NCI-H2029 treated with DMSO at 0.1 percent for 48 hours (cell line): ENCODE measurements around the gene KAZN.
A peak's percentile ranks its signal among the peaks of the same experiment; 100 is the strongest.

ENCODE experiments used
- DNase-seq: peaks from one replicate; lab custom pipeline; 2025; lab: John Stamatoyannopoulos, UW

Gene KAZN

DNA sequence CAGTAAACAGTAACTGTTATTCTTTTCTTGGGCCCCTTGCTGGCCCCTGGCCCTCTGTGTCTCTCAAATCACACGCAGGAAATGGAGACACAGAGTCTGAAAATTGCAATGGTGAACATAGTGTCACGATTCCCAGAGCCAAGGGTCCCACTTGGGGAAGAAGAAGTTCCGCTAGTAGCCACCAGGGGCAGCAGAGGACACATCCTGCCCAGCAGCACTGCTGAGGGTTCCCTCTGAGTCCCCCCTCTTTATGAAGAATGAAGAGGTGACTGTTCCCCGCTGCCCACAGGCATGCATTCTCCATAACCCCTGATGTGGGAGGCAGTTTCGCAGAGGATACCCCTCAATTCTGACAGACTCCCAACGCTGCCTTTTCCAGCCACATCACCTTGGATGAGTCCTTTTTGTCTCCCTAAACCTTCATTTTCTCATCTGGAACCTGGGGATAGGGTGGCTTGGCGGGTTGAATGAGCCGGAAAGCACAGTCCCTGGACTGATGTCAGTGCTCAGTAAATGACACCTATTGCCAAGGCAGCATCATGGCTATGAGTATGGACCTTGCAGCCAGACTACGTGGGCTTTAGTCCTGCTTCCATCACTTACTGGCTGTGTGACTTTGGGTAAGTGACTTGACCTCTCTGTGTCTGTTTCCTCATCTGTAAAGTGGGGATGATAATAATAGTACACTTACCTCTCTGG lies 317.0 kb downstream of the KAZN start:
- DNase-seq, result no peak

DNA sequence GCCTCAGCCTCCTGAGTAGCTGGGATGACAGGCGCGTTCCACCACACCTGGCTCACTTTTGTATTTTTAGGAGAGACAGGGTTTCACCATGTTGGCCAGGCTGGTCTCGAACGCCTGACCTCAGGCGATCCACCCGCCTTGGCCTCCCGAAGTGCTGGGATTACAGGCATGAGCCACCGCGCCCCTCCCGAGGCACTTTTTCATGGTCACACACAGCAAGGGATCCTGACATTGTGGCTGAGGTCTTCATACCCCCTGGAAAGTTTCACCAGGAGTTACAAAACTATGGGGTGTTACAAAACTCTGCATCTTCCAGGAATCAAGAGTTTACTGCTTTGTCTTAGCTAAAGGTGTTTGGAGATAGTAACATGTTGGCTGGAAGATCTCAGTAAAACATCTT lies 320.8 kb downstream of the KAZN start:
- DNase-seq, result no peak

DNA sequence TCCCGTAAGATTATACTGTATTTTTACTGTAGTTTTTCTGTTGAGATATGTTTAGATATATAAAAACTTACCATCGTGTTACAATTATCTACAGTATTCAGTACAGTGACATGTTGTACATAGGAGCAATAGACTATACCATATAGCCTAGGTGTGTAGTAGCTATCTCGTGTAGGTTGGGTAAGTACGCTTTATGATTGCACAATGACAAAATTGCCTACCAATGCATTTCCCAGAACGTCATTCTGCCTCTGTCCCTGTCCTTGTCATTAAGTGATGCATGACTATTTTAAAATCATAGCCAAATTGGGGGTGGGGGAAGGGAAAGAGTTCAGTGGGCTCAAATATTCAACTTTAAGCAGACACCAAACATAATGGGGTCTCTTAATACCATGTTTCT lies 321.3 kb downstream of the KAZN start:
- DNase-seq, result no peak

DNA sequence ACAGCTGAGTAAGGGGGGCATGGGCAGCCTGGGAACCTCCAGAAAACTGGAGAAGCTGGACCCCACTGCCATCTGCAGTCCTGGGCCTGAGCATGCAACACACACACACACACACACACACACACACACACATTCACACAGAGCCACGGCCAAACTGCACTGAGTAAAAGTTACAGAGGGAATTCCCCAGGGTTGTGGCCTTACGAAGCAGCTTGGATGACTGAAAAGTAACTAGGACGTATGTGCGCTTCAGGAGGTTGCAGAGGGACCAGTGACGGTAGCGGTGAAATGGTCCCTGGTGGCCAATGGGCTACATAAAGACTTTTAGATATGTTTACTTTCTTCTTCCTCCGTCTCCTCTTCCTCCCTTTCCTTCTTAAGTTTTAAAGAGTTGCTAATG lies 322.6 kb downstream of the KAZN start:
- no peak for DNase-seq

DNA sequence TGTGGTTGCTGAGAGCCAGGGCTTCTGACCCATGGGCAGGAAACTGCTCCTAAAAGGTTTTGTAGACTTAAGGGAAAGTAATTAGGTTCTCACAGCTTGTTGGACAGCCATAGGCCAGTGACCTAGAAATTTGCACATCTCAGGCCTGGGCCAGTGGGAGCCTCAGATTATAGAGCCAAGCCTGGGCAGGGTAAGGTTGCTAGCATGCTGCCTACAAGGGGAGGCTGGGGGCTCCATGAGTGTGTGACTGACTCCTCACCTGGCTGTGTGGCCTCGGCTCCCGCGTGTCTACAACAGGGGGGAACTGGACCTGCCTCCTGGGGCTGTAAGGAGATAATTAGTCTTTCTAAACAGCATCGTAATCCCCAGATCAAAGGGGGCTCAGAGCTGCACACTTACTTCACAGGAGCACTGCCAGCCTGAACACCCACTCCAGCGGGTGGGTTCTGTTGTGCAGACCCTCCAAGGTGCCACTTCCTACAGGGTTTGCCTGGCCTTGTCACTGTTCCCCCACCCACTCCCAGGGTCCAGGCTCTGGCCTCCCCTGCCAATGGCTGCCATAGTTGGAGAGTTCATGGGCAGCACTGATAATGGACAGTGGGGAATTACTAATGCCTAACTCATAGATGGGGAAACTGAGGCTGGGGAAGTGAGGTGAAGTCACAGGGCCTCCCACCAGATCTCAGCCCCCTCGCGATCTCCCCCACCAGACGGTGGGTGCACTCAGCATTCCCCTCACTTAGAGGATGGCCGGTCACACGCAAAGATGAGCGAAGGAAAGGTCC lies 324.6 kb downstream of the KAZN start:
- DNase-seq, result no peak

DNA sequence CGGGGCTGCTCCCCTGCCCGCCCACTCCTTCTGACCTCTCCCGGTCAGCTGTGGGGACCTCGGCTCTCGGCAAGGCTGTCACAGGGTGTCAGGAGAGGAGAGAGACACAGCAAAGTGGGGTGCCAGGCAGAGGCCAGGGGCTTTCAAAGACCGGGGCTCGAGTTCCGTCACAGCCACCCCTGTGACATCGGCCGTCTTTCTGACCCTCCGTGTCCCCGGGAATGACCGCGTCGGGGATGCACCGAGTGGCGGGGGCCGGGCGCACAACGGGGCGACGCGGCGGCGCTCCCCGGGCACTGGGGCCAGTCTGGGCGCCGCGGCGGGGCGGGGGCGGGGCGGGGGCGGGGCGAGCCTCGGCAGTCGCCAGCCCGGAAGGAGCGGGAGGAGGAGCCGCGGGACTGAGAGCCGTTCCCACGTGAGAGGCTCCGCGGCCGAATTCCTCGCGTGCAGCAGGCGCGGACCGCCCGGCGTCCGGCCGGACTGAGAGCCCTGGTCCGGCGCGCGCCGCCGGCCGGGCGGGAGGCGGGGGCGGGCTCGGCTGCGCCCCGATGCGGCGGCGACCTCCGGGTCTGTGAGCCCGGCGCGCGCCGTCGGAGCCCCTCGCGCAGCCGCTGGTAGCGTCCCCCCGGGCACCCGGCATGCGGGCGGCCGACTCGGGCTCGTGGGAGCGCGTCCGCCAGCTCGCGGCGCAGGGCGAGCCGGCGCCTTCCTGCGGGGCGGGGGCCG lies 325.4 kb downstream of the KAZN start:
- DNase-seq, result no peak

DNA sequence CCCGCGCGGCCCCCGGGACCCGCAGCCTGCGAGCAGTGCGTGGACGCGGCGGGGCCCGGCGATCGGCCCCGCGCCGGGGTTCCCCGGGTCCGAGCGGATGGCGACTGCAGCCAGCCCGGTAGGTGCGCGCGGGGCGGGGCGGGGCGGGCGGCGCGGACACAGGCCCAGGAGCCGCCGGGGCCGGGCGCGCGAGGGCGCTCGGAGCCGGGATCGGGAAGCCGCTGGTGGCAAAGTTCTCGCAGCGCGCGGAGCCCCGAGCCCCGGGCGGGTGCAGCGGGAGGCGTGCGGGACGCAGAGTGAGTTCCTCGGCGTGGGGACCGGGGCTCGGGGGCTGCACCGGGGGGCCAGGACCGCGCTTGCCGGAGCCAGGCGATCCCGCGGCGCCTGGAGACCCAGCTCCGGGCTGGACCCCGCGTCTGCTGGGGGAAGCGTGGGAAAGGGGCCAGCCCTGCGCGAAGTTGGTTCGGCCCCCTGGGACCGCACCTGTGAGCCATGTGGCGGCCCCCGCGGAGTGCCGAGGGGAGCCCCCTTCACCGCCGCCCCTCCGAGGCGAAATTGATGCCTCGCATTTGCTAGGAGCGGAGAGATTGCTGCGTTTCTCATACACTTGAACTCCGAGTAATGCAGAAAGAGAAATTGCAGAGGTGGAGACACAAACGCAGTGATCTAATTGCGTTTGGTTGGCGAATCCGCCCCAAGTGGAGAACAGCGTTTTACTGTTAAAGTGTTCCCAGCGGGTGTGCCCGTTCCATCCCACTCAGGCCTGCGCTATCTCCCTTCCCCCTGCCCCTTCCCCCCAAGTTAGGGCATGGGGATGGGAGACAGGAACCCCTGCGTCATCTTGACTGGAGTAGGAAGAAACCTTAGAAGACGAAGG lies 326.2 kb downstream of the KAZN start:
- no peak for DNase-seq

DNA sequence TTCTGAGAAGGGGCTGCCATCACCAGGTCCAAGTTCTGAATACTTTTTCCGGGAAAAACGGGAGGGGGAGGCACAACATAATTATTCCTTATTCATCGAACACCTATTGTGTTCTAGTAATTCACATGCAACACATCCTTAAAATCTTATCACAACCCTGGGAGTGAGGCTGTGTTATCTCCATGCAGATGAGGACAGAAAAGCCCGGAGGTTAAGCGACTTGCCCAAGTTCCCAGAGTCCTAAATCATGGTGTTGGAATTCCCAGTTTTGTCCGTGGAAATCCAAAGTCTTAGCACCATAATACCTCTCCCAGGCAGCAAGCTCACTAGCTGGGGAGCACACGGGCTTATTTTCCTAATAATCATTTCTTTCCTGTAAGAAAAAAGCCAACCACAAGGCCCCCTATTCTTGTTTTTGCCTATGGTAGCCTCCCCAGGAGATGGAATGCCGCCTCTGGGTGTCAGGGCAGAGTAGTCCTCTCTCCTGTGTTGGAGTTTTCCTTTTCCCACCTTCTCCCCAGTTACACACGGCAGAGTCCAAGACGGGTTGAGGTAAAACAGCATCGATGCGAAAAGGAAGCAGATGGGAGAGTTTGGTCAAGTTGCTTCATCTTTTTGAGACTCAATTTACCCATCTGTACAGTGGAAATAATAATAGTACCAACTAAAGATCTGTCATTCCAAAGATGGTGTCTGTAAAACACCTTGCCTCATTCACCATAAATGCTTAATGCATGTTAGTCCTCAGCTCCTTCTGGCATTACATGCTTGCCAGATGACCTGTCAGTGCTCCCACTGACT lies 327.1 kb downstream of the KAZN start:
- no peak for DNase-seq

DNA sequence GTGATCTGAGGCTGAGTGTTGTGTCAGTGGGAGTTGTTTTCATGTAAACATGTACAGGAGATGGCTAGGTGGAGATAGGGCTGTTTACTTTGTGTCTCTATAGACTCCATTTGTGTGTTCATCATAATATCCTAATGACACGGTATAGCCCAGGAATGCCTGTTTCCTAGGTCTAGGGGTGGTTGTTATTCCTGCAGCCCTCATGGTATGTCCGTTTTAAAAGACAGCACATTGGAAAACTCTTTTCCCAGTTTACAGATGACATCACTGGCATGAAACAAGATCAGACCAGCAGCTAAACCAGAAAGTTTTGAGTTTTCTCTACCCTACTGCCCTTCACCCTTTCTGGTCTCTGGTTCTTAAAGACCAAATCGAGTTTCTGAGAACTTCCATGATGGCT lies 327.7 kb downstream of the KAZN start:
- DNase-seq, result no peak

DNA sequence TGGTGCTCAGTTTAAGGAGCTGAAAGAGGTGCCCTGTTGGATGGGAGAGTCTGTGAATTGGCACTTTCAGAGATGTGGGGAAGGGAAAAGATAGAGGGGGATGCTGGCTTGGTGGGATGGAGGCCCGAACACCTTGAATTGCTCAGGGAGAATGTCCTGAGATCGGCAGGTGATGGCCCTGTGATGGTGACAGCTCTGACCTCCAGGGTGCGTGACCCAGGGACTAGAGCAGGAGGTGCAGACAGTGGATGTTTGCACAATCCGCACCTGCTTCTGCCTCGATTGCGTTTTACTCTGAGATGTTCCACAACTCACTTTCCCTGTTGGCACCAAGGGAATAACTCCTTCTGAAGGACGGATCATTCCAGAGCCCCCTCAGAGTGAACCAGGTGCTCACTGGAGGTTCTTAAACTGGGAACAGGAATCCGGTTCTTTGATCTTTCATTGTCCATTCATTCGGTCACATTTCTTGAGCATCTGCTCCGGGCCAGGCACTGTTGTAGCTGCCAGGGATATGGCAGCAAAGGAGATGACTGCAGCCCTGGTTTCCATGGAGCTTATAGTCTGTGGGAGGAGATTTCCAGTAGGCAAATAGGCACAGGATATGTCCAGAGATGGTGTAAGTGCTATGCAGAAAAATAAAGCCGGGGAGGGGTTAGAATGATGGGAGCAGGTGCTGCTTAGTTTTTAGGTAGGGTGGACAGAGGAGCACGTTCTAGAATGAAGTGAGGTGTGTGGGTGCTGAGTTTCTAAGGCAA lies 328.5 kb downstream of the KAZN start:
- DNase-seq, result no peak

DNA sequence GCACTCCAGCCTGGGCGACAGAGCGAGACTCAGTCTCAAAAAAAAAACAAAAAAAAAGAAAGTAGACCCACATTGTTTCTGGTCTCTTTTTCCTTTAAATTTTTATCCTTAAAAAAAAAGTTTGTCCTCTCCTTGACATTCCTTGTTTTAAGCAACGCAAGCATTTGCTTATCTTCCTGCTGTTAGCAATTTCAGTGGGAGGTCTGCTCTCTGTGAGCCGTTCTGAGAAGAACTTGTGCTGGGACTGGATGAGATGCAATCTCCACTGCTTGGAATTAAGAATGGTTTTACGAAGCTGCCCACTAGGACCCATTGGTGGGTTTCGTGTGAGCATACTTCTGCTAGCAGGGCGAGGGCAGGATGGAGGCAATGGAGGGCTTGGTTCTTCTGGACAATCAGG lies 329.9 kb downstream of the KAZN start:
- no peak for DNase-seq

DNA sequence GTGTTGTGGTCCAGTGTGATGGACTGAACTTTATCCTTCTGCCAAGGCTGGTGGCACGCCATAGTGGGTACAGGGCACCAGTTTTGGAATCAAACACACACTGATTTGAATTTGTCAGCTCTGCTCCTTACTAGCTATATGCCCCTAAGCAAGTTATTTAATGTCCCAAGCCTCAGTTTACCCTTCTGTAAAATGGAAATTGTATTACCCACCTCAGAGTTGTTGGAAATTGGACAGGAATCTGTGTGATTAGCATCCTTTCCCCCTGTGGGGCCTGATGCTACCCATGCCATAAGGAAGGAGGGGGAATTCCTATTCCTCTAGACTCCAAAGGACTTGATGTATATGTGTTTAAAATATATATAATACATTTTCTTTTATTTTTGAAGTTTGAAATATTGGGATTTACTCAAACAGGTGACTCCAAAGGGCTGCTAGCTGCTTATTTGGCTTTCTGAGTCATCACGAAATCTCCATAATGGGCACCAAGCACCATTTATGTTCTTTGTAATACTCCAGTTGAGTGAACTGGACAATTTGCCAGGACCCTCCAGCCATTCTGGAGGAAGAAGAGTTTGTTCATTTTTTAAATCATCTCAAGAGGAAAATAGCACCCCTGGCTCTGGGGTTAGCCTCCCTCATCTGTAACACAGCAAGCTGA lies 330.5 kb downstream of the KAZN start:
- DNase-seq, result no peak

DNA sequence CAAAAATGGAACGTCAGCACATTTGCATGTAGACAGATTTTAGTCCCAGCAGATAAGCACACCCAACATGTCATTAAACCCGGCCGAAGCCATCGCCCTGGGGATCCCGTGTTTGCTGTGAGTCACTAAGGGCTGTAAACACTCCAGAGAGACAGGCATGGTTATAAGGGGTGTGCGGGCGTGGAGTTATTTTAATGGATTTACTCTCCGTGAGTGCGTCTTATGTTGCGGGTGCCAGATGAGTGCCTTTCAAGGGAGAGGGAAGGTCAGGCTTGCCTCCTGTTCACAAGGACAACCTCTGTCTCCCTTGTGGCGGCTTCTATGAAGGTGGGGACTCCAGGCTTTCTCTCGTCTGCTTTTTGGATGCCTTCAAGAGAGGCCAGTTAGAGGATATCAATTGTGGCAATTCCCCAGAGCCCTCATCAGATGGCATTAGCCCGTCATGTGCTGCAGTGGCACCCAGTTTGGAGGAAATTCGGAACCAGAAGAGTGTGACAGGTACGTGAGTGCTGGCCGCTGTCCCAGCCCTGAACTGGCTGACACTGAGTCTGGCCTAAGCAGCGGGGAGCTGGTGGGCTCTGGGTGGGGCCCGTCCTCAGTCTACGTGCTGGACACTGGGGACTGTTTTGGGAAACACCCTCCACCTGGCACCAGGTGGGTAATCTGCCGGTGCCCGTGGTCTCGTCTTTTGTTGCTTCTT lies 331.2 kb downstream of the KAZN start:
- peak; percentile 64 for DNase-seq

DNA sequence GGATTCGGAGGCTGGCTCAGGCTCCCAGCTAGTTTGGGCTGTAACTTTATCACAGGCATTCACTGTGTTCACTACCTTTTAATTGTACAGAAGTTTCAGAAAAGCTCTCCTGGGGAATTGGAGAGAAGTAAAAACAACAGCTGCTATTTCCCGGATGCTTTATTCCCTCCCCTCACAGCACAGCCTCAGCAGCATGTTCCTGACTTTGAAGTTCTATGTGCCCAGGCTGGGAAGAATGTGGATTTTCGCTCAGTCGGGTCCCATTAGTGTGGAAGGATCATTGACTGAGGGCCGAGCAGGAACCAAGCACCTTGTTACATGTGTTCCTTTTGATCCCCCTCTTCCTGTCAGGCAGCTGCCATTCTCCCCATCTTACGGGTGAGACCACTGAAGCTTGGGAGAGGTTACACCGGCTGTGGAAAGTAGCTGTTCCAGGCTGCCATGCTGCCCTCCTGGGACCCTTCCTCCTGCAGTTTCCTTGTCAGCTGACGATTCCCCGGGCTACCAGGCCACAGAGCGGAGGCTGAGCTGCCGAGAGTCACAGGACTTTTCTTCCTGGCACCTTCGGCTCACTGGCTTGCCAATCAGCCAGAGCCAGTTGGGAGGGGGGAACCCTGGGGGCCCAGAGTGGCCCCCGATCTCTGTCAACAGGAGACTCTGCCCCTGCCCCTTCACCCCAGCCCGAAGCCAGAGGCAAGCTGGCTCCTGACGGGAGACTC lies 331.9 kb downstream of the KAZN start:
- no peak for DNase-seq

DNA sequence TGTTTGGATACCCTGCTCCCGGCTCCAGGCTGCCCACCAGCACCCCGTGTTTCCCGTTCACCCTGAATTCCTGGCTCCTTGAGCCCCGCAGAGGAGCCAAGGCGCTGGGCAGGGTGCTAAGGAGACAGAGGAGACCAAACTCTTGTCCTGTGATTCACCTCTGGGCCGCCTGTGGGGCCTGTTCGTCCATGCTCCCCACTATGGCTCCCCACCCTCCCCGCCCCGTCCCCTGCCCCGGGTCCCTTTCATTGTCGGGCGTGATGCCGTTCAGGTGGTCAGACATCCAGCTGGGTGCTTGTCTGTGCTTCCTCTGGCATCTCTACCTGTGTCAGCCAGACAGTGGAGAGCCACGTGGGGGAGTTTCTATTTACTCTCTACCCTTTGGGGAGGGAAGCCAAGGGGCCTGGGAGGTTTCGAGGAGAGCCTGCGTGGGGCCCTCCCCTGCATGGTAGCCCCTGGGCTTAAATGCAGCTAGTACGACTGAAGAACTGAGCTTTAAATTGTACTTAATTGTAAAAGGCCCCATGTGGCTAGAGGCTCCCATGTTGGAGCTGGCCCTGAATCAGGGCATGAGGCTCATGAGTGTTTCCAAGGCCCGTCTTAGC lies 333.7 kb downstream of the KAZN start:
- DNase-seq, result no peak

DNA sequence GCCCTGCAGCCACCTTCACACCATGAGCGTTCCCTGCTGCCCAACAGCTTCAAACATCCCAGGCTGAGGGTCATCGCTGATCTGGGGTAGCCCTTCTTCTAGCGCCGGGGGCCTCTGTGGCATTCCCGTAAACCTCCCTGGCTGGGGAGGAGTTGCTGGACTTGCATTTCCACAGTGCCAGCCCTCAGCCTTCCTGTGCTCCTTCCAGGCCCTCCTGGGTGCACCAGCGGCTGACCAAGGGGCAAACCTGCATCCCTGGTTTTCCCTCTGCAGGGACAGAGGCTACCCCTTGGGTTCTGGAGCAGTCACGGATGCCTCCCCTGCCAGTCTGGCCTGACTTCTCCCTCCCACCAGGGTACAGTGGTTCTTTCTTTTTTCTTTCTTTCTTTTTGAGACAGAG lies 336.4 kb downstream of the KAZN start:
- no peak for DNase-seq

DNA sequence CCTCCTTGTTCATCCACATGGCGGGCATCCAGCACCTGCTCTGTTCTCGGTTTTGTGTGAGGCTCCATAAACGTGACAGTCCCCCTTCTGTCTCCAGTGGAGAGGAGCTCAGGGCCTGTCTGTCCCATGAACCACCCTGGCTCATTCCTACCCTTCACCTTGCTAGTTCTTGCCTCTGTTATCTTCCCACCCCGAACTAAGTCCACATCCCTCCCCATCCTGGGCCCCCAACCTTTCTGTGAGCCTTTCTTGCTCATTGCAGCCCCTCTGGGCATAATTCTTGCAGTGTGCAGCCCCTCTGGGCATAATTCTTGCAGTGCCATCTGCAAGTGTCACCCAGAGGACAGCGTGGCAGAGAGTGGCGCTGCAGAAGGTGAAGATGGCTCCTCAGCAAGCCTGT lies 338.3 kb downstream of the KAZN start:
- no peak for DNase-seq

DNA sequence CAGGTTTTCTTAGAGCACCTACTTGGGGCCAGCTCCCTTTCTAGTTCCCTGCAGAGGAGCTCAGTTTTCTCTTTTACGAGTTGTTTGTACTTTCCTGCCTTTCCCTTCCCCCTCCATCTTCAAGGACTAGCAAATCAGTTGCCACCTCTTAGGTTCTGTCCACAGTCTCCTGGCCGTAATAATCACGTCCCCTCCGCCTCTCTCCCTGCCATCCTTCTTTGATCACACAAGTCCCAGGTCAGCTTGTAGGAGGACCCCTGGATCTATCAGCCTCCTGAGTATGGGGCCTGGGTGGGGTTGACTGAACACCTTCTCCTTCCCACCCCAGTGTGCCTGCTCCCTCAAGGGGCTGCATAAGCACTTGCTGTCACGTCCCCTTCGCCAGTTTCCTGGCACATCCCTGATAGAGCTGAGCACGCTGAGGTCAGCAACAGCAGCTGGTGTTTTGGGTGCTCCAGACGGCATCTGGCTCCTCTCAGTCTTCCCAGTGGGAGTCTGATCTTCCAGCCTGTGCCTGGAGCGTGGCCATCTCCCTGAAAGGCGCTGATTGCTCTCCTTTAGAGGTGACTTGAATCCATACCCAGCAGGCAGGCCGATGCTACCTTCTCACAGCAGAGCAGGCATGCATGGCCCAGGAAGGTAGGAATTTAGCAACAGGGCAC lies 338.9 kb downstream of the KAZN start:
- no peak for DNase-seq
